H1 (cell line): ENCODE measurements around the gene TEX26. TPM values are rescaled to one million over a fixed set of nuclear protein-coding genes. Genes with fewer than 3 reads are reported as not detected.

Experiments
- CHD1 ChIP-seq: IDR thresholded peaks from 2 replicates; pipeline ENCODE4 v1.6.1; 2012; ENCODE audit warnings: low read depth, low read length, improper control_type of control experiment
- HDAC6 ChIP-seq: IDR thresholded peaks from one replicate; pipeline ENCODE4 v1.7.1; 2012; ENCODE audit warnings: low read depth, mild to moderate bottlenecking, inconsistent platforms, low read length, moderate library complexity
- KDM1A ChIP-seq: fragments of 200-600, 300-600 bp; sonication (generic); IDR thresholded peaks from 2 replicates; pipeline ENCODE4 v1.7.1; 2016; ENCODE audit warnings: mild to moderate bottlenecking, low read length, borderline replicate concordance
- MAX ChIP-seq: IDR thresholded peaks from 2 replicates; pipeline ENCODE4 v1.6.1; 2012; ENCODE audit warnings: inconsistent platforms
- SIX5 ChIP-seq: IDR thresholded peaks from 2 replicates; pipeline ENCODE4 v1.6.1; 2011; ENCODE audit warnings: mild to moderate bottlenecking, low read depth, low read length
- SP2 ChIP-seq: IDR thresholded peaks from 2 replicates; pipeline ENCODE4 v1.6.1; 2012; ENCODE audit warnings: mild to moderate bottlenecking, low read length, inconsistent platforms
- TBP ChIP-seq: IDR thresholded peaks from 2 replicates; pipeline ENCODE4 v1.6.1; 2011; ENCODE audit warnings: low read depth, low read length, improper control_type of control experiment
- TCF12 ChIP-seq: IDR thresholded peaks from 2 replicates; pipeline ENCODE4 v1.6.1; 2011; ENCODE audit warnings: low read depth, mild to moderate bottlenecking, low read length
- polyA plus RNA-seq, 7 experiments: library from polyadenylated mRNA; depleted of rRNA in 3 of 7; stranded (reverse) in 5 of 7; unstranded in 2 of 7; fragments of >200 nt in 5 of 7; fragments of 200-250 nt in 2 of 7; gene quantifications; 1 replicate in 5 of 7; 2 replicates in 1 of 7; 4 replicates in 1 of 7; pipeline versions ENCODE4 v1.2.1 to v1.2.3, GENCODE V29; 2011 to 2013; ENCODE audit warnings: missing spikeins in 2 of 7, mixed read lengths in 2 of 7
- total RNA-seq: library from RNA; stranded (reverse); fragmentation: NEBNext Ultra II Directional; extraction: Animal tissue kit (Norgen Biotek cat#: 25700); gene quantifications from 2 replicates; pipeline ENCODE4 v1.2.1, GENCODE V29; 2021

Gene TEX26
- total and polyA plus RNA-seq, 2 of the 8 experiments (the other 6 are each of a cell fraction or from before 2014, with no cell fraction given): not detected

GRCh38 chr13:30991922-30992321 is 59.5 kb downstream of the TEX26 start (continued):
- TF ChIP-seq HDAC6 (no peak), TBP (no peak), CHD1 (no peak), SIX5 (no peak), MAX (no peak), KDM1A (no peak), TCF12 (no peak), SP2 (no peak)
